Progenitor cell of endocrine pancreas (in vitro differentiated cells): ENCODE measurements around the gene ITGA3. TPM values are rescaled to one million over a fixed set of nuclear protein-coding genes. Genes with fewer than 3 reads are reported as not detected.

Source experiments
- DNase-seq: peaks from one replicate; pipeline ENCODE4 v3.0.0; 2021; ENCODE audit warnings: low spot score; ENCODE audit not compliant: unreplicated experiment
- H3K27ac Mint-ChIP-seq: 2 replicates; pipeline ENCODE4 v1.8.0; 2021; ENCODE audit warnings: mild to moderate bottlenecking, moderate library complexity, mixed read lengths
- H3K27me3 Mint-ChIP-seq: 2 replicates; pipeline ENCODE4 v1.8.0; 2021; ENCODE audit warnings: mixed read lengths
- H3K36me3 Mint-ChIP-seq: 2 replicates; pipeline ENCODE4 v1.8.0; 2022; ENCODE audit warnings: mixed read lengths; ENCODE audit not compliant: insufficient read depth
- H3K4me1 Mint-ChIP-seq: 2 replicates; pipeline ENCODE4 v1.8.0; 2021; ENCODE audit warnings: low read depth, mixed read lengths
- H3K4me3 Mint-ChIP-seq: 2 replicates; pipeline ENCODE4 v1.8.0; 2021; ENCODE audit warnings: low read depth, mild to moderate bottlenecking, moderate library complexity, mixed read lengths
- H3K9me3 Mint-ChIP-seq: 2 replicates; pipeline ENCODE4 v1.8.0; 2021; ENCODE audit warnings: low read depth, mixed read lengths
- CTCF ChIP-seq: fragments of 200-600 bp; sonication (generic); IDR thresholded peaks from one replicate; pipeline ENCODE4 v1.5.0; 2021; ENCODE audit warnings: antibody characterized with exemption, mild to moderate bottlenecking; ENCODE audit not compliant: unreplicated experiment
- total RNA-seq: library from RNA; stranded (reverse); gene quantifications from 2 replicates; pipeline ENCODE4 v1.2.1, GENCODE V29; 2021

ITGA3 gene
- total RNA-seq, 1 donor from 2014 or later, result 17.6 TPM

- TF ChIP-seq CTCF, result no peak
- H3K4me1 Mint-ChIP-seq, result peaks cover 8% of the 10 kb centered on the region
- H3K4me3 Mint-ChIP-seq, result no peak overlapping the region
- peaks cover 28% of the 10 kb centered on the region for H3K27me3 Mint-ChIP-seq
- H3K9me3 Mint-ChIP-seq, result no peaks in the 10 kb centered on the region
- H3K27ac Mint-ChIP-seq, result no peak overlapping the region
- DNase-seq, result no peak
- H3K36me3 Mint-ChIP-seq, result no peaks in the 10 kb centered on the region
These were observed 6.7 kb downstream of the ITGA3 start for GRCh38 chr17:50062293-50063243.

GRCh38 chr17:50063561-50064252 is 7.8 kb downstream of the ITGA3 start:
- Mint-ChIP-seq H3K4me3 (no peak overlapping the region), H3K9me3 (no peaks in the 10 kb centered on the region), H3K27me3 (peaks cover 16% of the 10 kb centered on the region), H3K4me1 (peaks cover 2% of the 10 kb centered on the region), H3K36me3 (no peaks in the 10 kb centered on the region), H3K27ac (no peak overlapping the region)
- no peak for TF ChIP-seq CTCF
- no peak for DNase-seq

GRCh38 chr17:50064253-50065001 is 8.5 kb downstream of the ITGA3 start:
- Mint-ChIP-seq H3K4me3 (no peak overlapping the region), H3K9me3 (no peaks in the 10 kb centered on the region), H3K27me3 (peaks cover 12% of the 10 kb centered on the region), H3K36me3 (no peaks in the 10 kb centered on the region), H3K27ac (peak overlapping the region; percentile 20), H3K4me1 (peaks cover 2% of the 10 kb centered on the region)
- DNase-seq, result no peak
- no peak for TF ChIP-seq CTCF

- no peak overlapping the region for H3K27ac Mint-ChIP-seq
- no peak for DNase-seq
- no peak for TF ChIP-seq CTCF
- no peaks in the 10 kb centered on the region for H3K36me3 Mint-ChIP-seq
- H3K9me3 Mint-ChIP-seq, result no peaks in the 10 kb centered on the region
- H3K4me1 Mint-ChIP-seq, result peaks cover 2% of the 10 kb centered on the region
- peaks cover 9% of the 10 kb centered on the region for H3K27me3 Mint-ChIP-seq
- H3K4me3 Mint-ChIP-seq, result no peak overlapping the region
These were observed 9.1 kb downstream of the ITGA3 start for GRCh38 chr17:50065056-50065455.

- Mint-ChIP-seq H3K9me3 (no peaks in the 10 kb centered on the region), H3K27me3 (peaks cover 9% of the 10 kb centered on the region), H3K4me1 (peaks cover 2% of the 10 kb centered on the region), H3K27ac (no peak overlapping the region), H3K36me3 (peaks cover 7% of the 10 kb centered on the region), H3K4me3 (no peak overlapping the region)
- DNase-seq, result no peak
- no peak for TF ChIP-seq CTCF
These were observed 11.1 kb downstream of the ITGA3 start for GRCh38 chr17:50066995-50067394.
